CD4-positive, alpha-beta T cell treated with Interleukin-17A for 4 hours (primary cell): Measurements from ENCODE around the gene MPO.

ENCODE experiments used
- DNase-seq: peaks from one replicate; pipeline ENCODE4 v3.0.0-alpha.2; 2020; ENCODE audit warnings: mixed read lengths

MPO gene

GRCh38 chr17:58306131-58306951, 25.6 kb upstream of the MPO start:
- DNase-seq = no peak

GRCh38 chr17:58305626-58306025, 24.9 kb upstream of the MPO start:
- DNase-seq = no peak

GRCh38 chr17:58304750-58305486, 24.2 kb upstream of the MPO start:
- DNase-seq = no peak

GRCh38 chr17:58303971-58304749, 23.4 kb upstream of the MPO start:
- peak; percentile 73 for DNase-seq

- DNase-seq = no peak
These were observed 22.3 kb upstream of the MPO start for GRCh38 chr17:58302919-58303585.

- DNase-seq = no peak
These were observed 21.6 kb upstream of the MPO start for GRCh38 chr17:58302171-58302918.

GRCh38 chr17:58301504-58302150, 20.9 kb upstream of the MPO start:
- no peak for DNase-seq

- no peak for DNase-seq
These were observed 19.6 kb upstream of the MPO start for GRCh38 chr17:58300336-58300735.

- DNase-seq = no peak
These were observed 13.3 kb upstream of the MPO start for GRCh38 chr17:58294034-58294433.

- no peak for DNase-seq
These were observed 10.5 kb upstream of the MPO start for GRCh38 chr17:58291246-58291645.

GRCh38 chr17:58289869-58290268, 9.1 kb upstream of the MPO start:
- DNase-seq = no peak

- DNase-seq = no peak
These were observed 4.7 kb upstream of the MPO start for GRCh38 chr17:58285422-58285810.

GRCh38 chr17:58284613-58285421, 4.1 kb upstream of the MPO start:
- no peak for DNase-seq

- no peak for DNase-seq
These were observed 3.2 kb upstream of the MPO start for GRCh38 chr17:58283674-58284612.

- DNase-seq = no peak
These were observed 1.7 kb upstream of the MPO start for GRCh38 chr17:58282442-58282841.

- no peak for DNase-seq
These were observed 826 bp upstream of the MPO start for GRCh38 chr17:58281511-58282011.

- DNase-seq = no peak
These were observed 827 bp downstream of the MPO start for GRCh38 chr17:58279736-58280479.

GRCh38 chr17:58279016-58279711, 1.6 kb downstream of the MPO start:
- DNase-seq = no peak
